Activated T-cell treated with anti-CD3 and anti-CD28 coated beads for 24 hours (primary cell): ENCODE results near the gene SPIRE2.
"Not testable (repeated sequence)": the region's sequence is repeated elsewhere in the genome, so short reads cannot be mapped to it uniquely, and the experiment has no call there.

Experiments
- DNase-seq: peaks from one replicate; pipeline ENCODE4 v3.0.0-alpha.2; 2020; ENCODE audit warnings: low read depth

SPIRE2 gene

DNA sequence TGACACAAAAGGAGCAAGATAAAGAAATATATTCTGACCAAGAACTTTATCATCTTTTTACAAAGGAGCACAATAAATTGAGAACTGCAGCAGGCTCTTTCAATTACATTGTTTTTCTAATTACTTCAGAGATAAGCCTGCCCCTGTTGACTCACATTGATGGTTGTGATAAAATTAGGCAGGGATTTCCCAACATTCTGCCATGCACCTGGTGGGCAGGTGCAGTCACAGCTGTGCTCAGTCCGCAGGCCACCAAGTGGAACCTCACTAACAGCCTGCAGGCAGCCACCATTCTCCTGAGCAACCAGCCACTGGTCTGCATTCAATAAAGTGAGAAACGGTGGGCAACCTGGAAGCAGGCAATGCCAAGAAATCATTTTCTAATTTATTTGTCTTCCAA is 17.0 kb upstream of the SPIRE2 start:
- DNase-seq = no peak

DNA sequence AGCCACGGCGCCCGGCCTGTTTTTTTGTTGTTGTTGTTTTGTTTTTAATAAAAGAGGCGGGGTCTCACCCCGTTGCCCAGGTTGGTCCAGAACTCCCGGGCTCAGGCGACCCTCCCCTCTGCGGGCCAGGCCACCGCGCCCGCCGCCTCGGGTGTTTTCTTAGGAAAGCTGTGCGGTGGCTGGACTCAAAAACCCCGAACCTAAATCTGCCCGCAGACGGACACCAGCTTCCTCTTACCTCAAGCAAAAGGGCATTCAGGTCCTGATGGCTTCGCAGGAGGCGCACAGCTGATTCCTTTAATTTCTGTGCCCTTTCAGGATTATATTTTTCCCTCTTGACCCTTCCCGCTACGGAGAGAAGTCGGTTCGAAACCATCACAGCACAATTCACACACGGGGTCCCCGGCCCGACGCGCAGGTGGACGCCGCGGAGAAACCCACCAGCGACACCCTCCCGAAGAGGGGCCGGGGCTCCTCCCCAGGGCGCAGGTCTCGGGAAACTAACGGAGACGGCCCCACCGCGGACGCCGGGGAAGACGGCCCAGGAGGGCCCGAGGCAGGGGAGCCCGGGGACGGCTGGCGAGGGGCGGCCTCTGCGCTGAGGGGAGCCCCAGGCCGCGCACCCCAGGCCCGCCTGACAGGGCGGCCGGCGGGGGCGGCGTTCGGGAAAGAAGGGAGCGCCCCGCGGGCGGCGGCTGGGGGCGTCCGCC is 12.5 kb upstream of the SPIRE2 start:
- no peak for DNase-seq

DNA sequence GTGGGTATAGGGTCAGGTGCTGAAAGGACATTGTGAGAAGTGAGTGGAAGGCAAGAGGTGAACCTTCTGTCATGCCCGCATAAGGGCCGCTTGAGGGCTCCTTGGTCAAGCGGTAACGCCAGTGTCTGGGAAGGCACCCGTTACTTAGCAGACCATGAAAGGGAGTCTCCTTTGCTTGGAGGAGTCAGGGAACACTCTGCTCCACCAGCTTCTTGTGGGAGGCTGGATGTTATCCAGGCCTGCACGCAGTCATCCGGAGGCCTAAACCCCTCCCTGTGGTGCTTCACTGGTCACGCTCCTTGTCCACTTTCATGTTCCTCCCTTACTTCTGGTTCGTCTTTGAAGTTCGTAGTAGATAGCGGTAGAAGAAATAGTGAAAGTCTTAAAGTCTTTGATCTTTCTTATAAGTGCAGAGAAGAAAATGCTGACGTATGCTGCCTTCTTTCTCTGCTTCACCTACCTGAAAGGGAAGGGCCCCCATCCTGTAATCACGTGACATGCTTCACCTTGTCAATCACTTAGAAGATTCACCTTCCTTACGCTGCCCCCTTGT is 9.3 kb upstream of the SPIRE2 start:
- not testable (repeated sequence) for DNase-seq

DNA sequence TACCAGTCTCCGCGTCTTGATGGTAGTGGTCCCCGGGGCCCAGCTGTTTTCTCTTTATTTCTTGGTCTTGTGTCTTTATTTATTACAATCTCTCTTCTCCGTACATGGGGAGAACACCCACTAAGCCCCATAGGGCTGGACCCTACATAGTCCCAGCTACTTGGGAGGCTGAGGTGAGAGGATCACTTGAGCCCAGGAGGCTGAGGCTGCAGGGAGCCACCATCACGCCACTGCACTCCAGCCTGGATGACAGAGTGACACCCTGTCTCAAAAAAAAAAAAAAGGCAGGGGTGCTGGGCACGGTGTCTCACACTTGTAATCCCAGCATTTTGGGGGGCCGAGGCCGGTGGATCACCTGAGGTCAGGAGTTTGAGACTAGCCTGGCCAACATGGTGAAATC is 8.8 kb upstream of the SPIRE2 start:
- DNase-seq = not testable (repeated sequence)

DNA sequence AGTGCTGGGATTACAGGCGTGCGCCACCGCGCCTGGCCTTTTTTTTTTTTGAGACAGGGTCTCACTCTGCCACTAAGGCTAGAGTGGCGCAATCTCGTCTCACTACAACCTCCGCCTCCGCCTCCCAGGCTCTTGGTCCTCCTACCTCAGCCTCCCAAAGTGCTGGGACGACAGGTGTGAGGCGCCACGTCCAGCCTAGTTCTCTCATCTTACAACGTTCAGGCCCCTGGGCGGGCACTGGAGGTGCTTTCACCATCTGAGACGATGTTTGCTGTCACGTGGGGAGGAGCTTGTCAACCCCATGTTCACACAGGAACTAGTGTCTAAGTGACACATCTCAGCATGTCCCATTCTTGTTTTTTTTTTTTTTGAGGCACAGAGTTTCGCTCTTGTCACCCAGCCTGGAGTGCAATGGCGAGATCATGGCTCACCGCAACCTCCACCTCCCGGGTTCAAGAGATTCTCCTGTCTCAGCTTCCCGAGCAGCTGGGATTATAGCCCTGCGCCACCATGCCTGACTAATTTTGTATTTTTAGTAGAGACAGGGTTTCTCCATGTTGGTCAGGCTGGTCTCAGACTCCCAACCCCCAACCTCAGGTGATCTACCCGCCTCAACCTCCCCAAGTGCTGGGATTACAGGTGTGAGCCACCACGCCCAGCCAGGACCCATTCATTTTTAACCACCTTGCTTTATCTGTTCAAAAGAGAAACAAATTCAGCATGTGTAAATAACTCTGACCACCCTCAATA is 6.7 kb upstream of the SPIRE2 start:
- no peak for DNase-seq

DNA sequence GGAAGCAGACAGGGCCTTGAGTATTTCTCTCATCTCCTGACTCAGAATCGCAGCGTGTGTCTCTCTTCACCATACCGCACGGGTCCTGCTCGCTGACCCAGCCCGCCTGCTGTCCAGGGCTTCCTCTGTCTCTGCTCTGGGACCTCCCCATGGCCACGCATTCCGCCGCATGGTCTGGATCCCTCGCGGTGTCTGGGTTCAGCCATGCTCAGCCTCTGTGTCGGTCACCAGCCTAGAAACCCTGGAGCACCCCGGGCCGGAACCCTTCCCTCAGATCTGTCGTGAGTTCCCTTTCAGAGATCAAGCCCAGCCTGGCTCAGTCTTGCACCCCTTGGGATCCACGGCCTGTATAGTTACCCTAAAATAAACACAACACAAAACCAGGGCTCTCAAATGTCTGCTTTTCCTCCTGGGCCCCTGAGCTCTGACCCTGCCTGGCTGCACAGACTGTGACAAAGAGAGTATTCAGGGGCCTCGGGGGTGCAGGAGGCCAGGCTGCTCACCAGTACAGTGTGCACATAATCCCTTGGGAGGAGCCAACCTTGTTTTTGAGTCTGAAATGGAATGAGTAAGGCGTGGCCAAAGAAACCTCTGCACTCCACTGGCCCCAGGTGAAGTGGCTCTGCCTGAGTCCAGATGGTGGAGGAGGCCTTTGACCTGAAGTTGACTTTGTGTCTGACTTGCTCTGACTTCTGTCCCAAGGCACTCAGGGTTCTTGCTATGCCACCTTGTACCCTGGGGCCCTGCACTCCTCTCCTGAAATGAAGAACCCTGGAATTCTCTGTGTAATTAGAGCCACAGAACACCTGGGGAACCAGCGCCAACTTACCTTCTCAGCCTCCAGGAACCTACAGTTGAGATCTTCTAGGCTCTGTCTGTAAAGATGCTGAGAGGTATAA is 5.8 kb upstream of the SPIRE2 start:
- DNase-seq = no peak

DNA sequence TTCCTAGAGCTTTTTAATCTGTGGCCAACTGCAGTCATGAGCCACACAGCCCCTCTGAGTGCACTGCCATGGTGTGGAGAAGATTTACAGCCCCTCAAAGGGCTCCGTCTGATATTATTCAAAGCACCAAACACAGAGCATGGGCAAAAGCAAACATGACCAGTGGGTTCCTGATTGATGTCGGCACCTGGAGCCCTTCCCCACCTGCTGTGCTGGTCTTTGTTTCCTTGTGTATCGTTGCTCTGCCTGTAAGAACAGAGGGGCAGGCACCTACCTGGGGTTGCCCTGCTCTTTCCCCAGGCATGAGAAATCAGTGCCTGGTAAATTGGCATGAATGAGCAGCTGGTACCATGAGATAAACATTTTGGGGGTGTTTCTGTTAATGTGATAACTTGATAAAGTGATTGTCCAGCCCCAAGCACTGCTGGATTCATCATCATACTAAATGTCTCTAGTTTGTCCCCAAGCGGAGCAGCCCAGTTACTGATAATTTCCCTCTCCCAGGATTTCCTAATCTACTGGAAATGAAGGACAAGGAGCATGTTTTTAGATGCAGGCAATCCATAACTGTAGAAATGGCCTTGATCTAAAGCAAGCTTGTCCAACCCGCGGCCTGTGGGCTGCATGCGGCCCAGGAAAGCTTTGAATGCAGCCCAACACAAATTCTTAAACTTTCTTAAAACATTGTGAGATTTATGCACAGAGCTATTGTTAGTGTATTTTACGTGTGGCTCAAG is 5.0 kb upstream of the SPIRE2 start:
- no peak for DNase-seq

DNA sequence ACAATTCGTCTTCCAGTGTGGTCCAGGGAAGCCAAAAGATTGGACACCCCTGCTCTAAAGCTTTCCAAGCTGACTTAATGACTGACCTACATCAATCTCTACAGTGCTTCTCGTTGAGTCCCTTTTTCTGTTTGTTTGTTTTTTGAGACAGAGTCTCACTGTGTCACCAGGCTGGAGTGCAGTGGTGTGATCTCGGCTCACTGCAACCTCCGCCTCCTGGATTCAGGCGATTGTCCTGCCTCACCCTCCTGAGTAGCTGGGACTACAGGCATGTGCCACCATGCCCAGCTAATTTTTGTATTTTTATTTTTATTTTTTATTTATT is 4.5 kb upstream of the SPIRE2 start:
- DNase-seq = not testable (repeated sequence)

DNA sequence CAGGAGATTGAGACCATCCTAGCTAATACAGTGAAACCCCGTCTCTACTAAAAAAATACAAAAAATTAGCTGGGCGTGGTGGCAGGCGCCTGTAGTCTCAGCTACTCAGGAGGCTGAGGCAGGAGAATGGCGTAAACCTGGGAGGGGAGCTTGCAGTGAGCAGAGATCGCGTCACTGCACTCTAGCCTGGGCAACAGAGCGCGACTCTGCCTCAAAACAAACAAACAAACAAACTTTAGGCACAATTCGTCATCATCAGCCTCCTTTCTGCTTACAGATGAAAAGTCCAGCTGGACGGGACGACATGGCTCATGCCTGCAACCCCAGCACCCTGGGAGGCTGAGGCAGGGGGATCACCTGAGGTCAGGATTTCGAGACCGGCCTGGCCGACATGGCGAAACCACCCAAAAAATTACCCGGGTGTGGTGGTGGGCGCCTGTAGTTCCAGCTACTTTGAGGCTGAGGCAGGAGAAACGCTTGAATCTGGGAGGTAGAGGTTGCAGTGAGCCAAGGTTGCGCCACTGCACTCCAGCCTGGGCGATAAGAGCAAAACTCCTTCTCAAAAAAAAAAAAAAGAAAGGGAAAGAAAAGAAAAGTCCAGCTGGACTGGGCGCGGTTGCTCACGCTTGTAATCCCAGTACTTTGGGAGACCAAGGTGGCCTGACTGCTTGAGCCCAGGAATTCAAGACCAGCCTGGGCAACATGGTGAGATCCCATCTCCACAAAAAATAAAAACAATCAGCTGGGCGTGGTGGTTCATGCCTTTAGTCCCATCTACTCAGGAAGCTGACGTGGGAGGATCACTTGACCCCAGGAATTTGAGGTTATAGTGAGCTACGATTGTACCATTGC is 1.5 kb upstream of the SPIRE2 start:
- DNase-seq = no peak

DNA sequence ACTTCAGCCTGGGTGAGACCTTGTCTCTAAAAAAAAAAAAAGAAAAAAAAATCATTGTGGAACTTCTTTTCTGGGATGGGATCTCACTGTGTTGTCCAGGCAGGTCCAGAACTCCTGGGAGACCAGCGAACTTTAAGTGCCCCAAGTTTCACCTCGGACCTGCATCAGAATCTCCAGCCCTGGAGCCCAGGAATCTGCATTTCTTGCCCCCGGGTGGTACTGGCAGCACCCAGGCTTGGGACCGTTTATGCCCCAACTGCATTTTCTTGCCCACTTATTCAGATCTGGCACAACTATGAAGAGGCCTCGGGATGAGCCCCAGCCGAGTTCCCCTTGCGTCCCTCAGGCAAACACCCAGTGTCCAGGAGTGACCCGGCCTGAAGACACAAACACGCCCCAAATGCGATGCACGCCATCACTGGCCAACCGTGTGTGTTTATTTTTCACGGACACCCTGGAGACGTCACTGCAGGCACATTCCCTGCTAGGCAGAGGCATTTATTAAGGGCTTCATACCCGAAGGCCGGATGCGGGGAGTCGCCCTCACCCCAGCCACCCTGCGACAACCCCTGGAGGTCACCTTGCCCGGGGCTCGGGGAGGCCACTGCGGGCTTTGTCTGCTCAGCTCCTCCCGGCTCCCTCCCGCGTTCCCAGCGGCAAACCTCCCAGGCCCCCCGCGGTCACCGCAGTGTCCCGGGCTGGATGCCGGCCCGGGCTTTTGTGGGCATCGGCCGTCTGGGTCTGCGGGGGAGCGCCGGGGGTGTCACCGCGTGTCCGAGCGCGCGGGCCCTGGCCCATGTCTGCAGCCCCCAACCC is 684 bp upstream of the SPIRE2 start:
- DNase-seq = no peak

DNA sequence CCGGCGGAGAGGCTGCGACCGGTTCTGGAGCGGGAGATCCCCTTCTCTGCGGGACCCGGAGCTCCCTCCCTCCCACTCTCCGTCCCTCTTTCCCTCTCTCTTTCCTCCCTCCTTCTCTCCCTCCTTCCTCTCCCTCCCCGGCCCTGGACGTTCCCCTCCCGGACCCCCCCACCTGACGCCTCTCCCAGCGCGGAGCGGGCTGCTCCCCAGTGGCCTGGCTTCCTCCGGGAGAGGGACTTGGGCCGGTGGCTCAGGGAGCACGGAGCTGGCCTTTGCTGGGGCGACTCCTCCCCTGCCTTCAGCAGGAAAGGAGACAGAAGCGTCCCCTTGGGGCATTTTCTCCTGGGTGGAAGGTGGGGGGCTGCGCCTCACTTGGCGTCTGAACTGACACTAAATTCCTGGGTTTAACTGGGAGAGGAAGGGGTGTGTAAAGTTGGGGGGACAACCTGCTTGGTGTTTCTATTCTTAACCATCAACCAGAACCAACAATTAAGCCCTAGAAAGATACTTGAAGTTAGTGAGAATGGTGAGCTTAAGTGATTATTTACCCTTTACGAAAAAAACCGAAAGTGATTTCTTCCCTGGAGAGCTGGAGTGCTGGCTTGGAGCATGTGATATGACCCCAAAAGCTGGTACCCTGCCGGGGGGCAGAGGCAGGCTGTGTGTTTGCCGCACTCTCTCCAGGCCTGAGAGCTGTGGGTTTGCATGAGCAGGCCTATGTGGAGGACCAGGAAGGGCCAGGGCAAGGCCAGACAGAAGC is 775 bp downstream of the SPIRE2 start:
- DNase-seq = no peak

DNA sequence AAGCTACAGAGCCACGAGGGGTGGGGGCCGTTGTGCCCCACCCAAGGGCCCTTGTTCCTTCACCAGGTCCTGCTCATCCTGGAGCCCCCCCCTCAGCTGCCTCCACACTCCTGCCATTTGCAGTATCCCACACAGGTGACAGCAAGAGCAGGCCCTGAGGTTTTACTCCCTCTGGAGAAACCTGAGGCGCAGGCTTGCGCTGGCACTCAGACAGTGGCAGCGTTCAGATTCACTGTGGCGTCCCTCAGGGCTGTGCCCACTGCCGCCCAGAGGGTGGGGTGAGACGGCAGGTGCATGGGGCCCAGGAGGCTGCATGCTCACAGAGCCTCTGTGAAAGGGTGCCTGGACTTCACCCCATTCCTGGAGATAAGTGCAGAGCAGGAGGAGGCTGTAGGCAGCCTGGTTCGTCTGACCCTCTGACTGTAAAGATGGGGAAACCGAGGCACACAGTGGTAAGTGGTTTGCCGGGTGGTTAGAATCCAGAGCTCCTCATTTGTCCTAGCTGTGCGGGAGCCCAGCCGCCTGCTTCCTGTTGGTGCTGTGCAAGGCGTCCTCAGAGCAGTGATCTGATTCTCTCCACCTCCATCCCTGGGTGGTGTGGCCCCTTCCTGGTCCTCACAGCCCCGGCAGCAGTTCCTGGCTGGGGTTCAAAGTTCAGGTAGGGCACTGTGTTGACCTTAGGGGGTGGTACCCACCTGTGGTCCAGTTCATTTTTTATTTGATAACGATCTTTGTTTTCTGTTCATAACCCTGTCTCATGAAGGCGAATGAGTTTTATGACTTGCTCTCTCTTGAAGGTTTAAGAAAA is 1.6 kb downstream of the SPIRE2 start:
- DNase-seq = no peak

DNA sequence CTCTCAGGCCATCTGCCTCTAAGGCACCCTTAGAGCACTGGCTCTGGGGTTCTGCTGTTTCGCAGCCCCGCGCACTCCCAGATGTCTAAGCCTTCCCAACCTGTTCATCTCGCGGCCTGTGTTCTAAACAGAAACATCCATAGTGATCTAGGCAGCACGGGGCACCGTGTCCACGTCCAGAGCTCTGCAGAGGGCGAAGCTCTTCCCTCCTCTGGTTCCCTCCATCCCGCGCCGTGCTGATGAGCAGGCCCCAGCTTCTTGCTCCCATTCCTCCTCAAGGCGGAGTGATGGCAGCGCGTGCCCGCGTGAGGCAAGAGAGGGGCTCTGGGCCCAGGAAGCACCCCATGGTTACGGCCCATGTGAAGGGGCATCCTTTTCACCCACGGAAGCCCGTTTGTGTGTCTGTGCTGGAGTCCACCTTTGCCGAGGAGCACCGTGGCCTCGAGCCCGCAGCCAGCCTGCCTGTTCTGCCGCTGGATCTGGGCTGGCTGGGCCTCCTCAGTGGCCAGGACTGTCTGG is 3.6 kb downstream of the SPIRE2 start:
- no peak for DNase-seq

DNA sequence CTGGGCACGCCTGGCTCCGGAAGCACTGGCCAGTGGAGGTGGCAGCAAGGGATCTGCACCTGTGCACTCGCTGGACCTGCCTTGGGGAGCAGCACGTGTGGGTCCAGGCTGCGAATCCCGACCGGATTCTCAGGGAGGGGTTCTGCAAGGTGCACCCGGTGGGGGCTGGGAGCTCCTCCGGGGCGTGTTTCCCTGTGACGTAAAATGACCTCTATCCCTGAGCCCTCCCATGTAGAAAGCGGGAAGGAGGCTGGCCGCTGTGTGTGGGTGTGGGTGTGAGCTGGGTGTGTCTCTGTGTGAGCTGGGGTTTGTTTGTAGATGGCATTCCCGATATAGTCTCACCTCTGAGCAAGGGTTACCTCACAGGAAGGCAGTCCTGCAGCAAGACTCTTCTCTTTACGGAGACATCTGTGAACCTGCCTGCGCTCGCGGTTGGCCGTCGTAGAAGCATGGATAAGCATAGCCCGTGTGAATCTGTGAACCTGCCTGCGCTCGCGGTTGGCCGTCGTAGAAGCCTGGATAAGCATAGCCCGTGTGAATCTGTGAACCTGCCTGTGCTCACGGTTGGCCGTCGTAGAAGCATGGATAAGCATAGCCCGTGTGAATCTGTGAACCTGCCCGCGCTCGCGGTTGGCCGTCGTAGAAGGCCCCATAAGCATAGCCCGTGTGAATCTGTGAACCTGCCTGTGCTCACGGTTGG is 5.5 kb downstream of the SPIRE2 start:
- DNase-seq = not testable (repeated sequence)

DNA sequence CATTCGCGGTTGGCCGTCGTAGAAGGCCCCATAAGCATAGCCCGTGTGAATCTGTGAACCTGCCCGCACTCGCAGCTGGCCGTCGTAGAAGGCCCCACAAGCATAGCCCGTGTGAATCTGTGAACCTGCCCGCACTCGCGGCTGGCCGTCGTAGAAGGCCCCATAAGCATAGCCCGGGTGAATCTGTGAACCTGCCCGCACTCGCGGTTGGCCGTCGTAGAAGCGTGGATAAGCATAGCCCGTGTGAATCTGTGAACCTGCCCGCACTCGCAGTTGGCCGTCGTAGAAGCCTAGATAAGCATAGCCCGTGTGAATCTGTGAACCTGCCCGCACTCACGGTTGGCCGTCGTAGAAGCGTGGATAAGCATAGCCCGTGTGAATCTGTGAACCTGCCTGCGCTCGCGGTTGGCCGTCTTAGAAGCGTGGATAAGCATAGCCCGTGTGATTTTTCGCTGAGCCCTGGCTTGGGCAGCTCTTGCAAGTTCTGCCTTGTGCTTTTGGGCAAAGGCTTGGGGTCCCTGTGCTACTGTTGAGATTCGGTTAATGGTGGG is 6.6 kb downstream of the SPIRE2 start:
- DNase-seq = not testable (repeated sequence)

DNA sequence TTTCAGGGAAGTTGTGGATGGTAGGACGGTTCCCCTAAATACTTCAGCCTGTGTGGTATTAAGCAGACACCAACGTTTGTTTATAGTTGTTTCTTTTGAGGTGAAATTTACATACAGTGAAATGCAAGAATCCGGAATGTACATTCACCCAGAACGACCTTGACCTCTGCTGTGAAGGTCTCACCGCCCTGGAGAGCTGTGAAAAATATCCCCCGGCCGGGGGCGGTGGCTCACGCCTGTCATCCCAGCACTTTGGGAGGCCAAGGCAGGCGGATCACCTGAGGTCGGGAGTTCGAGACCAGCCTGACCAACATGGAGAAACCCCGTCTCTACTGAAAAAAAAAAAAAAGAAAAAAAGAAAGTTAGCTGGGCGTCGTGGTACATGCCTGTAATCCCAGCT is 8.2 kb downstream of the SPIRE2 start:
- DNase-seq = not testable (repeated sequence)

DNA sequence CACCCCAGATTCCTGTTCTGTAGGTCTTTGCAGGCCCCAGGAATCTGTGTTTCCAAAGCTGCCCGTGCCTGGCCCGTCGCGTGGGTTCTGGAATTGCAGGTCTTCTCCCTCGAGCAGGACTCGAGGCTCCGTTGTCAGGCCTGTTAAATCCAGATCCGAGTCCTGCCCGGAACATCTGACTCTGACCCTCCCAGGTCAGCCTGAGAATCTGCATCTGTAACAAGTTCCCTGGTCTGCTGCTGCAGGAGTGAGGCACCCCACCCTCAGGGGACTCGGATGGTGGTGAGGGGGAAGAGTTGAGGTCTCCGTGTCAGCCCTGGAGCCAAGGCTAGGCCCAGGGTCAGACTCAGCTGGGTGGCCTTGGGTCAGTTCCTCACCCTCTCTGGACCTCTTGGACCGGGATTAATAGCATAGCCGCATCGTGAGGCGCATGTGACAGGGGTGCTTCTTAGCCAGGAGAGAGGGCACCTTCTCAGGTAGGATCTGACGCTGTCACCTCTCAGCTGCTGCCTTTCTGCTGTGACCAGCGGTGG is 8.8 kb downstream of the SPIRE2 start:
- no peak for DNase-seq
